Suppressor macrophage treated with lipopolysaccharide for 1 hour (primary cell): Measurements from ENCODE around the gene PTPRN2.
"Not testable (repeated sequence)": the region's sequence is repeated elsewhere in the genome, so short reads cannot be mapped to it uniquely, and the experiment has no call there.

Experiments used
- DNase-seq, 3 donors: peaks; one replicate each; pipeline ENCODE4 v3.0.0-alpha.2; 2020 to 2022

Gene PTPRN2

DNA sequence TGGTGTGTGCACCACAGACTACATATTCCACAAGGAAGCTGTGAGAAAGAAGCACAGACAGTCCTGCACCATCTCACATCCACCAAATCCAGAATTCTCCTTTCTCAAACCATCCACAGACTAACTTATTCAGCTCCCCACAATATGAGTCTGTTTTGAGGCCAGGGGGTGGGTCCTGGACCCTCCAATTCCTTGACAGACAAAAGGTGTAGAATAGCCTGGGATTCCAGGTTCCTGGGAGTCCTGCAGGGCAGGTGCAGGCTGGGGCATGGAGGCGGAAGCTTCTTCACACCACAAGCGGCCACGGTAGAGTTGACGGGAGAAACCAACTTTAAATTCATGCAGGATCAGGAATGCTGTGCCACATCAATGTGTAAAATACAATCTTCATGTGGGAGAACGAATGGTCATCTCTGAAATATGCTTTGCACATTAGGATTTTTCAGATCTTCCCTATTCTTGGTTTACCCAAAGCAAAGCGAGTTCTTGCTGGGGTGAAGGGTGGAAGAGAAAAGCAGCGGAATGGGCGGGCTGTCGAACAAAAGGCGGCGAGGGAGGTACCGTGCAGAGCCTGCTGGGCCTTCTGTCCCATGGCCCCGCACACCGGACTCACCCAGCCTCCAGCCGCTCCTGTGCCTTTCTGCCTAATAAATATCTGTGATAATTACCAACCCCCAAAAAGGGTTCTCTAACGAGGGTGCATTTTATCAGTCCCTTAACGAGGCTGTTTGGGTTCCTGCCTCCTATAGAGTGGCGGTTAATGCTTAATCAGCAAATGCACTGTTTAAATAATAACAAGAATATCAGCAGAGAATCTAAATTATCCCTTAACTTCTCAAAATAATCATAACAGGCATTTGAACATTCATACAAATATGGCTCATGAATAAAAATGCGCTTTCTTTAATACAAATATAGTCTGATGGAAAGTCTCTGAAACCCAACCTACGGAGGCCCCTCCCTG lies 736.9 kb downstream of the PTPRN2 start:
- DNase-seq: no peak

GRCh38 chr7:157849726-157850125 lies 737.9 kb downstream of the PTPRN2 start:
- DNase-seq: no peak

DNA sequence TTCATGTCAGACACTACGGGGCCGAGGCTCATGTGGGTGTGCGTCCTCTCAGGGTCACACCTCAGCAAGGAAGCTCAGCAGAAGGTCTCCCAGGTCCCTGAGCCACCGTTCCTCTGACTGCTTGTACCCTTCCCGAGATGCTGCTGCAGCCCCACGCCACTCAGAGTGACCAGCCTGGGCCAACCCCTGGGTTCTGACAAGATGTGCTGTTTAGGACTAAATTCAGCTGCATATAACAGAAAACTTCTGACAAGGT lies 738.4 kb downstream of the PTPRN2 start:
- no peak for DNase-seq

- no peak for DNase-seq
Measured at GRCh38 chr7:157848508-157849340, 738.9 kb downstream of the PTPRN2 start.

- DNase-seq: not testable (repeated sequence)
Measured at GRCh38 chr7:157847756-157848487, 739.7 kb downstream of the PTPRN2 start.

- not testable (repeated sequence) for DNase-seq
Measured at GRCh38 chr7:157846746-157847145, 740.9 kb downstream of the PTPRN2 start.

- DNase-seq: peak in 1 of 3 donors; percentile 24
Measured at GRCh38 chr7:157846271-157846670, 741.4 kb downstream of the PTPRN2 start.

GRCh38 chr7:157845203-157845835 lies 742.3 kb downstream of the PTPRN2 start:
- no peak for DNase-seq

DNA sequence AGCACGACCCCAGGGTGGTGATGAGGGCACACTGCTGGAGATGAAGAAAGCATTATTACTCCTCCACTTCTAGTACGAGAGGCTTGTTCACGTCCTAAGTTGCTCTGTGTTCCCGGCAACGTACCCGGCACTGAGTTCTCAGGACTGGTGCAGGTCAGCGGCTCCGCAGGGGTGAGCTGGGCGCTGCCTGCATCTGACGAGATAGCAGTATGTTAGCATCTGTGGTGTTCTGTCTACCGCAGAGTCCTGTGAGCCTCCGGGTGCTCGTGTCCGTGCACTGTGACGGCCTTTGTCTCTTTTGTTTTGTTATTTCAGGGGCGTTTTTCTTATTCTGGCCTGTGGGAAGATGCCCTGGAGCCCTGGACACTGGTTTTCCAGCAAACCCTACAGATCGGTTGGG lies 743.0 kb downstream of the PTPRN2 start:
- DNase-seq: no peak

- DNase-seq: no peak
Measured at GRCh38 chr7:157844141-157844540, 743.5 kb downstream of the PTPRN2 start.

DNA sequence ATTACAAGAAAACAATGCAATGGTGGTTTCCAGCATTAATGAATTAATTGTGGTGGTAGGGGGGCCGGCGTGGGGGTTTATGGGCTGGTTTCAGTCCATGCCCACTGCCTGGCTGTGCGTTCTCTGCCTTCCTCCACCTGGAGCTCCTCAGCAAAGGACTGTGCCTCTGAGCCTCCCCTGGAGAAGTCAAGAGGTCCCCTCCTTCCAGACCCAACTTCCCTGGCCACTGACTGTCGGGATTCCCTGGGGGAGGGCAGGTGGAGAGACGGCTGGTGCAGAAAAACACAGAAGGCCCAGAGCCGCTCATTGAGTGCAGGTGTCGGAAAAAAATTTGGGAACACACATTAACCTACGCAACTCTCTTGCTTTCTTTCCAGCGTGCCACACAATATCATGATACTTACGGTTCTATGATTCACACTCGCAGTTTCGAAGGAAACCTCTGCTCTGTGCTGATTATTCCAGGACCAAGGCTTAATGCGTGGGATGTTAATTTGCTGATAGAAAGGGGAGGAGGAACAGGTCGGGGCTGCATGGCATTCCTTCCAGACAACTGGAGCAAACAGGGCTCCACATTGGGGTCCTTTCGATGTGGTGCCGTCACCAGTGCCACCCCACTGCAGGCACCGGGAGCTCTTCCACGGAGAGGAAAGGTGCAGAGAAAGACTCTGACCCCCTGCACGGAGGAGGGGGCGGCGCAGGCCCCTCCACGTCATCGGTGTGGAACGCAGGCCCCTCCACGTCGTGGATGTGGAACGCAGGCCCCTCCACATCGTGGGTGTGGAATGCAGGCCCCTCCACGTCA lies 744.1 kb downstream of the PTPRN2 start:
- DNase-seq: no peak

GRCh38 chr7:157841773-157842370 lies 745.8 kb downstream of the PTPRN2 start:
- DNase-seq: no peak

GRCh38 chr7:157840914-157841772 lies 746.5 kb downstream of the PTPRN2 start:
- no peak for DNase-seq

- DNase-seq: no peak
Measured at GRCh38 chr7:157840174-157840913, 747.3 kb downstream of the PTPRN2 start.

- DNase-seq: no peak
Measured at GRCh38 chr7:157839672-157840167, 747.9 kb downstream of the PTPRN2 start.

DNA sequence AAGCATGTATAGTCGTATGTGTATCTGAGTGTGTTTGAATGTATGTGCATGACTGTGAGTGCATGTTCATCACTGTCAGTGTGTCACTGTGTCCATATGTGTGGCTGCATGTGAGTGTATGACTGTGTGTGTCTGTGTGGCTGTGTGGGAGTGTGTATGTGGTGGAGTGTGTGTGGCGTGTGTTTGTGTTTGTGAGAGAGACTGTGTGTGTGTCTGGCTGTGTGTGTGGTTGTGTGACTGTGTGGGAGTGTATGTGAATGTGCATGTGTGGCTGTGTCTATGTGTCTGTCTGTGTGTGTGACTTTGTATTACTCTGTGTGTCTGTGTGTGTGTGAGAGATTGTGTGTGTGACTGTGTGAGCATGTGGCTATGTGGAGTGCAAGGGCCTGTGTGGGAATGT lies 748.4 kb downstream of the PTPRN2 start:
- DNase-seq: no peak

DNA sequence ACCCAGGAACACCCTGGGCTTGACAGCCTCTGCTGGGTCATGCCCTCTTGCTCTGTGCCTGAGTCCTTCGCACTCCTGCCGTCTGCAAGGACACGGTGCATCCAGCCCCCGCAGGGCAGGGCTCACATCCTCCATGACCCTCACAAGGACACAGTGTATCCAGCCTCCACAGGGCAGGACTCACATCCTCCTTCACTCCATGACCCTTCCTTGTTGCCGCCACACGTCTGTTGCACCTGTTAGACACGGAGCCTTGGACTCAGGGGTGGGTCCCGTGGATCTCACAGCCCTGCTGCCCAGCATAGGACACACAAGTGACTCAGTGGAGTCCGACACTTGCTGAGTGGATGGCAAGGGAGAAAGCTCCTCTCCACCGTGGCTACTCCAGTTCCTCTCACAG lies 750.1 kb downstream of the PTPRN2 start:
- no peak for DNase-seq

DNA sequence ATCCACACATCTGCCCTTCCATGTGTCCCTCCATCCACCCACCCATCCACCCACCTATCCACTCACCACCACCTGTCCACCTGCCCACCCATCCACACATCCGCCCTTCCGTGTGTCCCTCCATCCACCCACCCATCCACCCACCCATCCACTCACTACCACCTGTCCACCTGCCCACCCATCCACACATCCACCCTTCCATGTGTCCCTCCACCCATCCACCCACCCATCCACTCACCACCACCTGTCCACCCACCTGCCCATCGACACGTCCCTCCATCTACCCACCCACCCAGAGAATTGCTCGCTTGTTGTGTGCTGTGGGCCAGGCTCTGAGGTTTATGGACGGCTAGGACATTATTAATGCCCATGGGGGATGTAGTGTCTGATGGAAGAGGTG lies 750.6 kb downstream of the PTPRN2 start:
- no peak for DNase-seq

GRCh38 chr7:157834501-157835163 lies 753.0 kb downstream of the PTPRN2 start:
- no peak for DNase-seq
